Measurements from ENCODE around the gene PLCB2. TPM values are rescaled to one million over a fixed set of nuclear protein-coding genes. Genes with fewer than 3 reads are reported as not detected.

PLCB2 gene
- total and polyA plus RNA-seq, 2 donors (not counting 1 experiment from before 2014, with no cell fraction given) = 166 to 312 TPM

DNA sequence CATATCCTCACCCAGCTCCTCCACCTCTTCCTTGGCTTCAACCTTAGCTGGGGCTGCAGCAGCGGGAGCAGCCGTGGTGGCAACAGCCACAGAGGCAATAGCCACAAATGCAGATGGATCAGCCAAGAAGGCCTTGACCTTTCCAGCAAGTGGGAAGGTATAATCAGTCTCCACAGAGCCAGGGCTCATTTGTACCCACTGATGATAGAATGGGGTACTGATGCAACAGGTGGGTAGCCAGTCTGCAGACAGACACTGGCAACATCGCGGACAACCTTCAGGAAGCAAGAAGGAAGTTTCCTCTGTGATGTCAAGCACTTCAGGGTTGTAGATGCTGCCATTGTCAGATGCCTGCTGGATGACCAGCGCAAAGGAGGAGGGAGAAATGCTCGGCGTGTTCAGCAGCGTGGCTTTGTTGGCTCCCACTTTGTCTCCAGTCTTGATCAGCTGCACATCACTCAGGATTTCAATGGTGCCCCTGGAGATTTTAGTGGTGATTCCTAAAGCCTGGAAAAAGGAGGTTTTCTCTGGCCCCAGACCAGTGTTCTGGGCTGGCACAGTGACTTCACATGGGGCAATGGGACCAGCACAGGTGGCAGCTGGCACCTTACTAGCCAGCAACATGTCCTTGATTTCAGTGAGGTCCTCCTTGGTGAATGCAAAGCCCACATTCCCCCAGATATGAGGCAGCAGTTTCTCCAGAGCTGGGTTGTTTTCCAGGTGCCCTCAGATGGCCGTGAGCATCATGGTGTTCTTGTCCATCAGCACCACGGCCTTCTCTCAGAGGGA lies 4.8 kb upstream of the PLCB2 start:
- peaks cover 12% of the 10 kb centered on the region for H3K79me2 ChIP-seq (ENCODE audit: control insufficient read depth, insufficient read depth, low read length)
- H2AFZ ChIP-seq (ENCODE audit: insufficient read depth, low read depth, low read length, poor library complexity, severe bottlenecking) = no peak overlapping the region
- no peak overlapping the region for H3K9ac ChIP-seq (ENCODE audit: low read length)
- peaks cover 20 to 38% of the 10 kb centered on the region in 2 donors for H3K4me1 ChIP-seq (ENCODE audit: control insufficient read depth in 2 of 2, insufficient read depth in 2 of 2, low read length in 2 of 2)
- H3K27me3 Mint-ChIP-seq = peaks cover 8% of the 10 kb centered on the region
- H4K20me1 ChIP-seq (ENCODE audit: control insufficient read depth, insufficient read depth, low read length, poor library complexity, severe bottlenecking) = no peaks in the 10 kb centered on the region
- H3K9me3 Mint-ChIP-seq (ENCODE audit: insufficient read depth) = no peaks in the 10 kb centered on the region
- DNase-seq (no peak), ATAC-seq (ENCODE audit: low read depth) (no peak)
- H3K4me3 Mint-ChIP-seq = no peak overlapping the region
- H3K4me2 ChIP-seq (replicated peaks; ENCODE audit: low read depth, low read length, poor library complexity, severe bottlenecking) = no peak overlapping the region
- WGBS (ENCODE audit: insufficient coverage) = 92% methylated on average over 10 of the region's 10 CpGs
- H3K27me3 ChIP-seq (replicated peaks in 1 of 4; ENCODE audit: control extremely low read depth in 1 of 4, control insufficient read depth in 3 of 4, insufficient read depth in 4 of 4, low read length in 3 of 4) = peaks cover 0 to 5% (median 4%) of the 10 kb centered on the region in 4 experiments
- H3K27ac ChIP-seq (ENCODE audit: low read length in 2 of 2) = no peak overlapping the region
- CTCF ChIA-PET = interaction anchor here (1.1 to 14.9 kb wide), 8 partner anchors 8 to 36 kb away, joined by 3 to 227 read pairs (median 58); partner anchors contain the start of genes ANKRD63, CCDC9B and INAFM2
- POLR2A ChIA-PET = no interaction called here
- no peaks in the 10 kb centered on the region for H3K9me3 ChIP-seq (ENCODE audit: control extremely low read depth in 1 of 3, control insufficient read depth in 2 of 3, insufficient read depth in 1 of 3, low read length in 2 of 3)
- H3K4me3 ChIP-seq (ENCODE audit: control extremely low read depth in 1 of 5, extremely low read depth in 1 of 5, insufficient read depth in 1 of 5, low read depth in 2 of 5, low read length in 4 of 5) = no peak overlapping the region
- intact Hi-C loops (cut with micrococcal nuclease) = no loop called here
- no peak overlapping the region for H3K27ac Mint-ChIP-seq
- TF ChIP-seq, protein P1, sequence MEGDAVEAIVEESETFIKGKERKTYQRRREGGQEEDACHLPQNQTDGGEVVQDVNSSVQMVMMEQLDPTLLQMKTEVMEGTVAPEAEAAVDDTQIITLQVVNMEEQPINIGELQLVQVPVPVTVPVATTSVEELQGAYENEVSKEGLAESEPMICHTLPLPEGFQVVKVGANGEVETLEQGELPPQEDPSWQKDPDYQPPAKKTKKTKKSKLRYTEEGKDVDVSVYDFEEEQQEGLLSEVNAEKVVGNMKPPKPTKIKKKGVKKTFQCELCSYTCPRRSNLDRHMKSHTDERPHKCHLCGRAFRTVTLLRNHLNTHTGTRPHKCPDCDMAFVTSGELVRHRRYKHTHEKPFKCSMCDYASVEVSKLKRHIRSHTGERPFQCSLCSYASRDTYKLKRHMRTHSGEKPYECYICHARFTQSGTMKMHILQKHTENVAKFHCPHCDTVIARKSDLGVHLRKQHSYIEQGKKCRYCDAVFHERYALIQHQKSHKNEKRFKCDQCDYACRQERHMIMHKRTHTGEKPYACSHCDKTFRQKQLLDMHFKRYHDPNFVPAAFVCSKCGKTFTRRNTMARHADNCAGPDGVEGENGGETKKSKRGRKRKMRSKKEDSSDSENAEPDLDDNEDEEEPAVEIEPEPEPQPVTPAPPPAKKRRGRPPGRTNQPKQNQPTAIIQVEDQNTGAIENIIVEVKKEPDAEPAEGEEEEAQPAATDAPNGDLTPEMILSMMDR (IDR thresholded peaks at IDR 0.05) = no peak
- TF ChIP-seq EZH2 (IDR thresholded peaks at IDR 0.05; ENCODE audit: borderline replicate concordance, insufficient read depth, low read depth, low read length, poor library complexity, severe bottlenecking) = no peak
- peaks cover 34% of the 10 kb centered on the region for H3K4me1 Mint-ChIP-seq
- H3K36me3 ChIP-seq (replicated peaks in 1 of 2; ENCODE audit: control extremely low read depth in 1 of 2, control insufficient read depth in 1 of 2, extremely low read depth in 1 of 2, insufficient read depth in 2 of 2, low read length in 1 of 2) = no peaks in the 10 kb centered on the region

DNA sequence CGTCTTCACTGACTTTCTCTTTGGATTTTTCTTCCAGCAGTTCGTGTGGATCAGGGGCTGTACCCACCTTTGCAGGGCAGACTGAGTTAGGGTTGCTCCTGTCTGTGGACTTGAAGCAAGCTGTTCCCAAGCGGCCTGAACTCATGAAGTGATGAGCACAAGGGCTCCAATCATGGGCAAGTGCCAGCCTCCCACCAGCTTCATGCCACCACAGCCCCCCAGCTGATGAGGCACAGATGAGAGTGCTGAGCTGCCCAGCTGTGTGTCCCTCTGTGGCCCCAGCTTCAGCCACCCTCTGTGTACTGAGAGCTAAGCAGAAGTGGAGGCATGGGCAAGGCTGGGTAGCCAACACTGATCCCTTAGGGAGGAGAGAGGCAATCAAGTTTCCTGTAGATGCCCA lies 3.3 kb upstream of the PLCB2 start:
- H3K4me1 Mint-ChIP-seq = peaks cover 44% of the 10 kb centered on the region
- POLR2A ChIA-PET = interaction anchor here (0.6 to 1.5 kb wide), 2 partner anchors 28 to 204 kb away, joined by 3 to 4 read pairs; no protein-coding TSS in a partner anchor
- no peak overlapping the region for H3K9ac ChIP-seq (ENCODE audit: low read length)

More for the DNA sequence above, 3.3 kb upstream of the PLCB2 start:
- DNase-seq (no peak), ATAC-seq (ENCODE audit: low read depth) (no peak)
- Mint-ChIP-seq H3K4me3 (no peak overlapping the region), H3K27me3 (peaks cover 8% of the 10 kb centered on the region), H3K27ac (no peak overlapping the region), H3K9me3 (ENCODE audit: insufficient read depth) (no peaks in the 10 kb centered on the region)
- intact Hi-C loops (cut with micrococcal nuclease) = loop anchor here (1.0 kb wide), 1 partner anchor 32 kb away; no protein-coding TSS in a partner anchor
- Histone ChIP-seq H3K4me3 (ENCODE audit: control extremely low read depth in 1 of 5, extremely low read depth in 1 of 5, insufficient read depth in 1 of 5, low read depth in 2 of 5, low read length in 4 of 5) (no peak overlapping the region), H3K36me3 (replicated peaks in 1 of 2; ENCODE audit: control extremely low read depth in 1 of 2, control insufficient read depth in 1 of 2, extremely low read depth in 1 of 2, insufficient read depth in 2 of 2, low read length in 1 of 2) (no peaks in the 10 kb centered on the region), H3K79me2 (ENCODE audit: control insufficient read depth, insufficient read depth, low read length) (peaks cover 24% of the 10 kb centered on the region), H3K27ac (ENCODE audit: low read length in 2 of 2) (no peak overlapping the region), H2AFZ (ENCODE audit: insufficient read depth, low read depth, low read length, poor library complexity, severe bottlenecking) (no peak overlapping the region), H3K9me3 (ENCODE audit: control extremely low read depth in 1 of 3, control insufficient read depth in 2 of 3, insufficient read depth in 1 of 3, low read length in 2 of 3) (no peaks in the 10 kb centered on the region), H4K20me1 (ENCODE audit: control insufficient read depth, insufficient read depth, low read length, poor library complexity, severe bottlenecking) (no peaks in the 10 kb centered on the region), H3K27me3 (replicated peaks in 1 of 4; ENCODE audit: control extremely low read depth in 1 of 4, control insufficient read depth in 3 of 4, insufficient read depth in 4 of 4, low read length in 3 of 4) (peaks cover 0 to 5% (median 3%) of the 10 kb centered on the region in 4 experiments), H3K4me1 (ENCODE audit: control insufficient read depth in 2 of 2, insufficient read depth in 2 of 2, low read length in 2 of 2) (peaks cover 24 to 45% of the 10 kb centered on the region in 2 donors), H3K4me2 (replicated peaks; ENCODE audit: low read depth, low read length, poor library complexity, severe bottlenecking) (no peak overlapping the region)
- CTCF ChIA-PET = interaction anchor here (1.5 to 14.9 kb wide), 11 partner anchors 10 to 95 kb away, joined by 4 to 227 read pairs (median 23); partner anchors contain the start of genes ANKRD63, CCDC9B, INAFM2 and IVD
- TF ChIP-seq, protein P1 (IDR thresholded peaks at IDR 0.05) = no peak
- TF ChIP-seq EZH2 (IDR thresholded peaks at IDR 0.05; ENCODE audit: borderline replicate concordance, insufficient read depth, low read depth, low read length, poor library complexity, severe bottlenecking) = no peak
- WGBS (ENCODE audit: insufficient coverage) = 87% methylated on average over 3 of the region's 3 CpGs
